Neural cell (in vitro differentiated cells): ENCODE results near the gene WDR5. TPM values are rescaled to one million over a fixed set of nuclear protein-coding genes. Genes with fewer than 3 reads are reported as not detected.
A peak's percentile ranks its signal among the peaks of the same experiment; 100 is the strongest.

Experiments used
- H2AFZ ChIP-seq: fragments of 200-600, 300-800 bp; sonication (generic), shearing (Covaris generic); 2 replicates; pipeline ENCODE4 v1.6.0; 2014; ENCODE audit warnings: low read depth, mild to moderate bottlenecking, antibody characterized with exemption, low read length, moderate library complexity
- H3F3A ChIP-seq: fragments of 200-600 bp; shearing (Covaris generic); 2 replicates; pipeline ENCODE4 v1.6.1; 2016; ENCODE audit warnings: mild to moderate bottlenecking, moderate library complexity, mixed read lengths, antibody characterized with exemption, low read length; ENCODE audit not compliant: insufficient read depth, poor library complexity, severe bottlenecking
- H3K27ac ChIP-seq: fragments of 200-600, 300-800 bp; sonication (generic), shearing (Covaris generic); 2 replicates; pipeline ENCODE4 v1.5.1; 2014; ENCODE audit warnings: mild to moderate bottlenecking, low read length, moderate library complexity
- H3K27me3 ChIP-seq: fragments of 300-800, 200-600 bp; sonication (generic), shearing (Covaris generic); 2 replicates; pipeline ENCODE4 v1.6.0; 2014; ENCODE audit warnings: mild to moderate bottlenecking, low read depth, low read length, moderate library complexity; ENCODE audit not compliant: insufficient read depth
- H3K36me3 ChIP-seq: fragments of 300-800, 200-600 bp; sonication (generic), shearing (Covaris generic); 2 replicates; pipeline ENCODE4 v1.5.1; 2014; ENCODE audit warnings: mild to moderate bottlenecking, antibody characterized with exemption, low read length, moderate library complexity; ENCODE audit not compliant: insufficient read depth
- H3K4me2 ChIP-seq: fragments of 300-800, 200-600 bp; sonication (generic), shearing (Covaris generic); 2 replicates; pipeline ENCODE4 v1.6.0; 2014; ENCODE audit warnings: mild to moderate bottlenecking, low read length
- H3K4me3 ChIP-seq: fragments of 300-800, 200-600 bp; sonication (generic), shearing (Covaris generic); 2 replicates; pipeline ENCODE4 v1.5.1; 2014; ENCODE audit warnings: mild to moderate bottlenecking, low read length, moderate library complexity
- H3K79me2 ChIP-seq: fragments of 200-600 bp; shearing (Covaris generic); replicated peaks from 2 replicates; pipeline ENCODE4 v1.6.0; 2014; ENCODE audit warnings: mild to moderate bottlenecking, low read length, moderate library complexity; ENCODE audit not compliant: insufficient read depth
- H3K9ac ChIP-seq: fragments of 300-800, 200-600 bp; sonication (generic), shearing (Covaris generic); 2 replicates; pipeline ENCODE4 v1.6.1; 2016; ENCODE audit warnings: mild to moderate bottlenecking, low read length, mixed read lengths
- H3K9me2 ChIP-seq: fragments of 200-600 bp; shearing (Covaris generic); 2 replicates; pipeline ENCODE4 v1.6.1; 2016; ENCODE audit warnings: mild to moderate bottlenecking, low read length, mixed read lengths; ENCODE audit not compliant: insufficient read depth
- H3K9me3 ChIP-seq: fragments of 200-600, 300-800 bp; sonication (generic), shearing (Covaris generic); 2 replicates; pipeline ENCODE4 v1.6.1; 2016; ENCODE audit warnings: mild to moderate bottlenecking, mixed run types, low read length, moderate library complexity, mixed read lengths
- H4K20me1 ChIP-seq: fragments of 200-600 bp; shearing (Covaris generic); 2 replicates; pipeline ENCODE4 v1.6.1; 2016; ENCODE audit warnings: mild to moderate bottlenecking, mixed run types; ENCODE audit not compliant: insufficient read depth
- CTCF ChIP-seq: fragments of 450-650 bp; IDR thresholded peaks from 2 replicates; pipeline ENCODE4 v1.5.1; 2014; ENCODE audit warnings: antibody characterized with exemption, mild to moderate bottlenecking, moderate library complexity; ENCODE audit not compliant: poor library complexity, severe bottlenecking
- EP300 ChIP-seq: fragments of 450-650 bp; conservative IDR thresholded peaks from 2 replicates; pipeline ENCODE4 v1.6.1; 2014; ENCODE audit warnings: antibody characterized with exemption, mild to moderate bottlenecking, moderate library complexity; ENCODE audit not compliant: poor library complexity, severe bottlenecking
- EZH2 ChIP-seq: fragments of 200-600, 300-800 bp; shearing (Covaris generic), sonication (generic); IDR thresholded peaks from 2 replicates; pipeline ENCODE4 v1.6.1; 2014; ENCODE audit warnings: antibody characterized with exemption, low read length, borderline replicate concordance, mild to moderate bottlenecking; ENCODE audit not compliant: insufficient read depth, poor library complexity, severe bottlenecking
- MXI1 ChIP-seq: fragments of 450-650 bp; conservative IDR thresholded peaks from 2 replicates; pipeline ENCODE4 v1.6.1; 2014; ENCODE audit warnings: antibody characterized with exemption, mild to moderate bottlenecking; ENCODE audit not compliant: poor library complexity, severe bottlenecking
- POLR2AphosphoS5 ChIP-seq: IDR thresholded peaks from 2 replicates; pipeline ENCODE4 v1.6.1; 2012
- RAD21 ChIP-seq: fragments of 450-650 bp; conservative IDR thresholded peaks from 2 replicates; pipeline ENCODE4 v1.6.1; 2014; ENCODE audit warnings: antibody characterized with exemption, mild to moderate bottlenecking, moderate library complexity
- REST ChIP-seq: IDR thresholded peaks from 2 replicates; pipeline ENCODE4 v1.6.1; 2012; ENCODE audit warnings: borderline replicate concordance
- SMC3 ChIP-seq: fragments of 450-650 bp; conservative IDR thresholded peaks from 2 replicates; pipeline ENCODE4 v1.6.1; 2014; ENCODE audit warnings: antibody characterized with exemption, mild to moderate bottlenecking, moderate library complexity; ENCODE audit not compliant: poor library complexity
- TAF1 ChIP-seq: IDR thresholded peaks from 2 replicates; pipeline ENCODE4 v1.6.1; 2012; ENCODE audit warnings: low read depth
- polyA plus RNA-seq: library from polyadenylated mRNA; depleted of rRNA; stranded (reverse); fragments of >200 nt; gene quantifications from 2 replicates; pipeline ENCODE4 v1.2.3, GENCODE V29; 2014

Gene WDR5
- polyA plus RNA-seq, 1 donor from 2014 or later, result 40.2 TPM

GRCh38 chr9:134189145-134189469 lies 53.2 kb downstream of the WDR5 start:
- Histone ChIP-seq H3K79me2 (no peaks in the 10 kb centered on the region), H3K9me2 (no peaks in the 10 kb centered on the region), H4K20me1 (no peaks in the 10 kb centered on the region), H3K4me2 (no peak overlapping the region), H3K9ac (peak overlapping the region; percentile 42), H2AFZ (peak overlapping the region; percentile 23), H3K27ac (peak overlapping the region; percentile 48), H3K9me3 (no peaks in the 10 kb centered on the region), H3K27me3 (no peaks in the 10 kb centered on the region), H3K4me3 (no peak overlapping the region), H3K36me3 (no peaks in the 10 kb centered on the region), H3F3A (no peaks in the 10 kb centered on the region)
- no peak for TF ChIP-seq MXI1
- peak; percentile 12 for TF ChIP-seq POLR2AphosphoS5
- no peak for TF ChIP-seq TAF1
- peak; percentile 20 for TF ChIP-seq SMC3
- TF ChIP-seq RAD21, result no peak

- TF ChIP-seq RAD21 (no peak), TAF1 (no peak), CTCF (no peak), EP300 (no peak)
- Histone ChIP-seq H2AFZ (peak overlapping the region; percentile 23), H3K9ac (peak overlapping the region; percentile 42), H3F3A (no peaks in the 10 kb centered on the region), H3K36me3 (no peaks in the 10 kb centered on the region), H3K79me2 (no peaks in the 10 kb centered on the region), H3K9me3 (no peaks in the 10 kb centered on the region), H3K27me3 (no peaks in the 10 kb centered on the region), H4K20me1 (no peaks in the 10 kb centered on the region), H3K27ac (peak overlapping the region; percentile 48), H3K4me2 (no peak overlapping the region), H3K9me2 (no peaks in the 10 kb centered on the region), H3K4me3 (no peak overlapping the region)
These were observed 53.8 kb downstream of the WDR5 start for GRCh38 chr9:134189470-134190231.

- no peaks in the 10 kb centered on the region for H3K36me3 ChIP-seq
- TF ChIP-seq MXI1, result no peak
- no peak for TF ChIP-seq REST
- no peak for TF ChIP-seq SMC3
- no peak for TF ChIP-seq CTCF
- TF ChIP-seq TAF1, result no peak
- TF ChIP-seq EP300, result no peak
- TF ChIP-seq RAD21, result no peak
- TF ChIP-seq POLR2AphosphoS5, result no peak
- no peak for TF ChIP-seq EZH2
- H2AFZ ChIP-seq, result no peak overlapping the region
- H3F3A ChIP-seq, result no peaks in the 10 kb centered on the region
- H3K9ac ChIP-seq, result no peak overlapping the region
- no peaks in the 10 kb centered on the region for H4K20me1 ChIP-seq
- no peaks in the 10 kb centered on the region for H3K9me3 ChIP-seq
- no peaks in the 10 kb centered on the region for H3K9me2 ChIP-seq
- H3K27ac ChIP-seq, result no peak overlapping the region
- no peaks in the 10 kb centered on the region for H3K79me2 ChIP-seq
- no peaks in the 10 kb centered on the region for H3K27me3 ChIP-seq
- no peak overlapping the region for H3K4me2 ChIP-seq
- H3K4me3 ChIP-seq, result no peak overlapping the region
These were observed 54.6 kb downstream of the WDR5 start for GRCh38 chr9:134190232-134191121.
